B cell (primary cell): ENCODE results near the gene LAMC2. TPM values are rescaled to one million over a fixed set of nuclear protein-coding genes. Genes with fewer than 3 reads are reported as not detected.

Experiments used
- ATAC-seq: fragments of 200-7000 bp; cut with Tn5 transposase; one replicate; pipeline ENCODE4 v1.10.0; 2021; ENCODE audit warnings: low read depth, mild to moderate bottlenecking, moderate number of reproducible peaks, moderate library complexity
- CTCF ChIA-PET: fragments of 350-600 bp; sonication (Branson Sonifier 250); formaldehyde crosslinking; loops from one replicate; lab custom pipeline; 2021; ENCODE audit warnings: antibody characterized with exemption, inconsistent platforms; lab: Charles Lee
- POLR2A ChIA-PET: fragments of 350-600 bp; sonication (Branson Sonifier 250); formaldehyde crosslinking; loops from one replicate; lab custom pipeline; 2021; ENCODE audit warnings: antibody characterized with exemption; lab: Charles Lee
- DNase-seq: peaks from one replicate; pipeline ENCODE4 v3.0.0; 2013
- H2AFZ ChIP-seq: 2 replicates; pipeline ENCODE4 v1.6.1; 2012; ENCODE audit warnings: mild to moderate bottlenecking, low read depth, low read length; ENCODE audit not compliant: insufficient read depth, poor library complexity, severe bottlenecking
- H3K27ac ChIP-seq, 2 donors: 1 replicate in 1 of 2; 2 replicates in 1 of 2; pipeline ENCODE4 v1.5.1; 2012 to 2013; ENCODE audit warnings: low read length in 2 of 2, mild to moderate bottlenecking in 2 of 2, moderate library complexity in 1 of 2
- H3K27me3 ChIP-seq, 4 experiments: fragments of 200-600 bp in 1 of 4; sonication (generic) in 1 of 4; replicated peaks in 1 of 4; 1 replicate in 2 of 4; 2 replicates in 2 of 4; pipeline versions ENCODE4 v1.6.1 to v1.7.0; 2013 to 2016; ENCODE audit warnings: low read length in 3 of 4, mild to moderate bottlenecking in 2 of 4, mixed read lengths in 1 of 4, moderate library complexity in 1 of 4; ENCODE audit not compliant: insufficient read depth in 4 of 4, control insufficient read depth in 3 of 4; ENCODE audit errors: control extremely low read depth in 1 of 4
- H3K36me3 ChIP-seq, 2 experiments: replicated peaks in 1 of 2; 1 replicate in 1 of 2; 2 replicates in 1 of 2; pipeline versions ENCODE4 v1.6.1 to v1.7.1; 2013; ENCODE audit warnings: low read length in 1 of 2; ENCODE audit not compliant: insufficient read depth in 2 of 2, control insufficient read depth in 1 of 2; ENCODE audit errors: control extremely low read depth in 1 of 2, extremely low read depth in 1 of 2
- H3K4me1 ChIP-seq, 2 donors: fragments of 200-600 bp in 1 of 2; sonication (generic) in 1 of 2; 1 replicate in 1 of 2; 2 replicates in 1 of 2; pipeline versions ENCODE4 v1.5.1 to v1.6.1; 2013 to 2017; ENCODE audit warnings: low read length in 2 of 2; ENCODE audit not compliant: control insufficient read depth in 2 of 2, insufficient read depth in 2 of 2
- H3K4me2 ChIP-seq: replicated peaks from 2 replicates; pipeline ENCODE3; 2012; ENCODE audit warnings: mild to moderate bottlenecking, low read depth, low read length; ENCODE audit not compliant: poor library complexity, severe bottlenecking
- H3K4me3 ChIP-seq, 5 experiments: fragments of 200-600 bp in 1 of 5; sonication (generic) in 1 of 5; 1 replicate in 3 of 5; 2 replicates in 2 of 5; pipeline versions ENCODE4 v1.5.1 to v1.7.0; 2011 to 2016; ENCODE audit warnings: low read length in 4 of 5, mild to moderate bottlenecking in 4 of 5, low read depth in 2 of 5, control low read depth in 1 of 5, moderate library complexity in 1 of 5; ENCODE audit not compliant: insufficient read depth in 1 of 5; ENCODE audit errors: control extremely low read depth in 1 of 5, extremely low read depth in 1 of 5
- H3K79me2 ChIP-seq: fragments of 200-600 bp; sonication (generic); one replicate; pipeline ENCODE4 v1.6.0; 2016; ENCODE audit warnings: low read length; ENCODE audit not compliant: control insufficient read depth, insufficient read depth
- H3K9ac ChIP-seq: fragments of 200-600 bp; sonication (generic); 2 replicates; pipeline ENCODE4 v1.6.1; 2017; ENCODE audit warnings: mild to moderate bottlenecking, low read length, moderate library complexity
- H3K9me3 ChIP-seq, 3 donors: one replicate each; pipeline versions ENCODE4 v1.6.1 to v1.7.1; 2013; ENCODE audit warnings: low read length in 2 of 3; ENCODE audit not compliant: control insufficient read depth in 2 of 3, insufficient read depth in 1 of 3; ENCODE audit errors: control extremely low read depth in 1 of 3
- H4K20me1 ChIP-seq: 2 replicates; pipeline ENCODE4 v1.6.0; 2012; ENCODE audit warnings: mild to moderate bottlenecking, low read length; ENCODE audit not compliant: insufficient read depth, control insufficient read depth, poor library complexity, severe bottlenecking
- H3K27ac Mint-ChIP-seq: one replicate; pipeline ENCODE4 v1.8.0; 2021; ENCODE audit warnings: mixed read lengths
- H3K27me3 Mint-ChIP-seq: one replicate; pipeline ENCODE4 v1.8.0; 2021; ENCODE audit warnings: mixed read lengths
- H3K4me1 Mint-ChIP-seq: one replicate; pipeline ENCODE4 v1.8.0; 2021; ENCODE audit warnings: mixed read lengths
- H3K4me3 Mint-ChIP-seq: one replicate; pipeline ENCODE4 v1.8.0; 2021; ENCODE audit warnings: mixed read lengths
- H3K9me3 Mint-ChIP-seq: one replicate; pipeline ENCODE4 v1.8.0; 2022; ENCODE audit warnings: mixed read lengths; ENCODE audit not compliant: insufficient read depth
- EZH2 ChIP-seq: IDR thresholded peaks from 2 replicates; pipeline ENCODE4 v1.6.1; 2012; ENCODE audit warnings: borderline replicate concordance, low read depth, mild to moderate bottlenecking, moderate library complexity, low read length; ENCODE audit not compliant: insufficient read depth, poor library complexity, severe bottlenecking
- WGBS: methylation state at CpG from one replicate; pipeline ENCODE4 v1.1.5; 2013; ENCODE audit warnings: missing lambda C conversion rate; ENCODE audit not compliant: insufficient coverage; 5-methylcytosine and 5-hydroxymethylcytosine counted together
- intact Hi-C: fragments of 100-400 bp; cut with micrococcal nuclease; formaldehyde crosslinking; loops from one replicate; pipeline ENCODE4 v1.10.0; 2022
- polyA plus RNA-seq: library from polyadenylated mRNA; depleted of rRNA; stranded (reverse); fragments of >200 nt; gene quantifications from 2 replicates; pipeline ENCODE4 v1.2.3, GENCODE V29; 2012
- total RNA-seq, 2 donors: library from RNA; stranded (reverse); fragments of 120-200 nt in 1 of 2; gene quantifications; 1 replicate in 1 of 2; 2 replicates in 1 of 2; pipeline versions ENCODE4 v1.2.3 to v1.2.4, GENCODE V29; 2013 to 2022
- TF ChIP-seq, protein P1 (sequence below): fragments of 200-600 bp; IDR thresholded peaks from one replicate; pipeline ENCODE4 v1.8.0; 2022; ENCODE audit warnings: antibody characterized with exemption, mild to moderate bottlenecking

The LAMC2 gene
- total and polyA plus RNA-seq, 2 donors (not counting 1 experiment from before 2014, with no cell fraction given), result not detected

DNA sequence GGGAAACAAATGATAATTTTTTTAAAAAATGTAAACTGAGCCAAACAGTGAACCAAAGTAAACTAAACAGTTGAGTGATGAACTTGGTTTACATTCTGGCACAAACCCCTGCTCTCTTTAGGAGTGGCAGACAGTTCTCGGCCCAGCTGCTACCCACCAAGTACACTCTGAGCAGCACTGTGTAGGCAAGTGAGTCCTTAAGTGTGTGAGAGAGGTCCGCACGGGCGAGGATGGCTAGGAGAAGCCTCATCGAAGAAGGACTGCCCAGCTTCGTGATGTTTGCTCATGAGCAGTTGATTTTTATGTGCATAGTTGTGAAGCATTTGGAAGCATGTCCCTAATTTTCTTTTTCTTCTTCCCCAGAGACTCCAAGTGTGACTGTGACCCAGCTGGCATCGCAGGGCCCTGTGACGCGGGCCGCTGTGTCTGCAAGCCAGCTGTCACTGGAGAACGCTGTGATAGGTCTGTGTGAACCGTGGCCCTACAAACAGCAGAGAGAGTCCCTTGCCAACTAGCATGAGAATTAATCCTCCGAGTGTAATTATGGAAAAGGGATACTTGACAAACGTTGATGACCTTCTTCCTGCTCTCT, 32.1 kb downstream of the LAMC2 start:
- Histone ChIP-seq H3K27ac (no peak overlapping the region), H3K4me2 (no peak overlapping the region), H3K4me3 (no peak overlapping the region), H3K36me3 (no peaks in the 10 kb centered on the region), H2AFZ (no peak overlapping the region), H4K20me1 (no peaks in the 10 kb centered on the region), H3K9ac (no peak overlapping the region), H3K9me3 (no peaks in the 10 kb centered on the region), H3K79me2 (no peaks in the 10 kb centered on the region), H3K4me1 (peaks cover 0 to 4% of the 10 kb centered on the region in 2 donors), H3K27me3 (no peaks in the 10 kb centered on the region)
- POLR2A ChIA-PET, result no interaction called here
- intact Hi-C loops, result no loop called here
- Mint-ChIP-seq H3K27ac (no peak overlapping the region), H3K4me3 (no peak overlapping the region), H3K27me3 (peaks cover 45% of the 10 kb centered on the region), H3K9me3 (no peaks in the 10 kb centered on the region), H3K4me1 (peaks cover 4% of the 10 kb centered on the region)
- 93% methylated on average over 11 of the region's 14 CpGs for WGBS
- CTCF ChIA-PET, result interaction anchor here (0.8 kb wide), 1 partner anchor 10 kb away, joined by 3 read pairs; no protein-coding TSS in a partner anchor
- DNase-seq (no peak), ATAC-seq (no peak)
- no peak for TF ChIP-seq EZH2
- TF ChIP-seq, protein P1, sequence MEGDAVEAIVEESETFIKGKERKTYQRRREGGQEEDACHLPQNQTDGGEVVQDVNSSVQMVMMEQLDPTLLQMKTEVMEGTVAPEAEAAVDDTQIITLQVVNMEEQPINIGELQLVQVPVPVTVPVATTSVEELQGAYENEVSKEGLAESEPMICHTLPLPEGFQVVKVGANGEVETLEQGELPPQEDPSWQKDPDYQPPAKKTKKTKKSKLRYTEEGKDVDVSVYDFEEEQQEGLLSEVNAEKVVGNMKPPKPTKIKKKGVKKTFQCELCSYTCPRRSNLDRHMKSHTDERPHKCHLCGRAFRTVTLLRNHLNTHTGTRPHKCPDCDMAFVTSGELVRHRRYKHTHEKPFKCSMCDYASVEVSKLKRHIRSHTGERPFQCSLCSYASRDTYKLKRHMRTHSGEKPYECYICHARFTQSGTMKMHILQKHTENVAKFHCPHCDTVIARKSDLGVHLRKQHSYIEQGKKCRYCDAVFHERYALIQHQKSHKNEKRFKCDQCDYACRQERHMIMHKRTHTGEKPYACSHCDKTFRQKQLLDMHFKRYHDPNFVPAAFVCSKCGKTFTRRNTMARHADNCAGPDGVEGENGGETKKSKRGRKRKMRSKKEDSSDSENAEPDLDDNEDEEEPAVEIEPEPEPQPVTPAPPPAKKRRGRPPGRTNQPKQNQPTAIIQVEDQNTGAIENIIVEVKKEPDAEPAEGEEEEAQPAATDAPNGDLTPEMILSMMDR, result no peak

DNA sequence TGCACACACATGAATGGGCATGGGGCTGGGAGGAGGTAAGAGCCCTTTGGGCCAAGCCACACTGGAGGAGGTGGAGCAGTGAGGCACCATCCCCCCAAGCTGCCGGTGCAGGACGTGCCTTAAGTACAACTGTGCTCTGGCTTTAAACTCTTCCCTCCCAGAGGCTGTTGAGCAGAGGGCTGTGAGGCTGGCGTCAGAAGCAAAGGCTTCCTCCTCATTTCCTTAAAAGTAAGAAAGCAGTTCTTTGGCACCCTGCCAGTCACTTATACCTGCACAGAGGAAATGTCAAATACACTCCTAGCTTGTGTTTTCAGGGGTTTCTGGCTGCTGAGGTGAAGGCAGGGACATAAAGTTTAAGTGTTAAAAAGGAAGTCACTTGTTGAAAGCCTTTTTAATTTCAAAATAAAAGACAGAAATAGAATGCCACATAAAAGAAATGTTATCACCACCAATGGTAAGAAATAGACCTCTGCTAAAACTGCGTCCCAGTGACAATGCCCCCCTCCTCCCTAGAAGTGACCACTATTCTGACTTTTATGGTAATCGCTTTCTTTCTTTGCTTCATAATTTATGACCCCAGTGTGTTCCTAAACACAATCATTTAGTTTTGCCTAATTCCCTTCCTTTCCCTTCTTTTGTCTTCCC, 33.0 kb downstream of the LAMC2 start:
- H3K36me3 ChIP-seq, result no peaks in the 10 kb centered on the region
- no peaks in the 10 kb centered on the region for H3K27me3 ChIP-seq
- H3K4me1 Mint-ChIP-seq, result peaks cover 4% of the 10 kb centered on the region
- TF ChIP-seq EZH2, result no peak
- TF ChIP-seq, protein P1, result no peak
- intact Hi-C loops, result no loop called here
- DNase-seq (peak; percentile 18), ATAC-seq (no peak)
- no peak overlapping the region for H2AFZ ChIP-seq
- 7% methylated on average over 3 of the region's 5 CpGs for WGBS
- H4K20me1 ChIP-seq, result no peaks in the 10 kb centered on the region
- POLR2A ChIA-PET, result no interaction called here
- CTCF ChIA-PET, result interaction anchor here (0.8 kb wide), 1 partner anchor 9 kb away, joined by 3 read pairs; no protein-coding TSS in a partner anchor
- peaks cover 42% of the 10 kb centered on the region for H3K27me3 Mint-ChIP-seq
- H3K27ac ChIP-seq, result no peak overlapping the region
- no peak overlapping the region for H3K4me3 Mint-ChIP-seq
- H3K27ac Mint-ChIP-seq, result no peak overlapping the region
- peaks cover 0 to 4% of the 10 kb centered on the region in 2 donors for H3K4me1 ChIP-seq
- no peak overlapping the region for H3K9ac ChIP-seq
- H3K9me3 ChIP-seq, result no peaks in the 10 kb centered on the region
- H3K79me2 ChIP-seq, result no peaks in the 10 kb centered on the region
- H3K4me3 ChIP-seq, result no peak overlapping the region
- H3K4me2 ChIP-seq, result no peak overlapping the region
- H3K9me3 Mint-ChIP-seq, result no peaks in the 10 kb centered on the region
